Measurements from ENCODE around the gene PLOD1.

PLOD1 gene

GRCh38 chr1:11913291-11913690 lies 21.2 kb upstream of the PLOD1 start:
- no peak for TF ChIP-seq CTCF (IDR thresholded peaks at IDR 0.05; ENCODE audit: borderline replicate concordance, control extremely low read depth, extremely low read depth, insufficient read depth, missing control alignments)
- in situ Hi-C loops (cut with MboI; ENCODE audit: low sequenced_read_pairs, unreplicated experiment), result no loop called here
- no peak for DNase-seq (ENCODE audit: low spot score)

DNA sequence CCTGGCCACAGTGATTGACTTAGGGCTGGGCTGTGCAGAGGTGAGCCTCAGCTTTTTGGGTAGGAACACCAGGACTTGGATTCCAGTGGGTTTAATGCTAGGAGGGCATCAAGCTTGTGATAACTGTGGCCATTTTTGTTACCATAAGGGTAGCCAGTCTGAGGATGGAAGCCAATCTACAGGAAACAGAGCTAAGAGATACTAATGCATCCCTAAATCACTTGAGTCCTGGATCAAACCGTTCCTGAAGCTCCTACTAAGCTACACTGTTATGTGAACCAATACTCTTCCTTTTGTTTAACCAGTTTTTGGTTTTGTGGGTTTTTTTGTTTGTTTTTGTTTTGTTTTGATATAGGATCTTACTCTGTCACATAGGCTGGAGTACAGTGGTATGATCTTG lies 20.5 kb upstream of the PLOD1 start:
- no peak for TF ChIP-seq CTCF (IDR thresholded peaks at IDR 0.05; ENCODE audit: borderline replicate concordance, control extremely low read depth, extremely low read depth, insufficient read depth, missing control alignments)
- DNase-seq (ENCODE audit: low spot score), result no peak
- in situ Hi-C loops (cut with MboI; ENCODE audit: low sequenced_read_pairs, unreplicated experiment), result no loop called here

- in situ Hi-C loops (cut with MboI; ENCODE audit: low sequenced_read_pairs, unreplicated experiment), result no loop called here
- no peak for TF ChIP-seq CTCF (IDR thresholded peaks at IDR 0.05; ENCODE audit: borderline replicate concordance, control extremely low read depth, extremely low read depth, insufficient read depth, missing control alignments)
- no peak for DNase-seq (ENCODE audit: low spot score)
These were observed 15.6 kb upstream of the PLOD1 start for GRCh38 chr1:11918799-11919519.

DNA sequence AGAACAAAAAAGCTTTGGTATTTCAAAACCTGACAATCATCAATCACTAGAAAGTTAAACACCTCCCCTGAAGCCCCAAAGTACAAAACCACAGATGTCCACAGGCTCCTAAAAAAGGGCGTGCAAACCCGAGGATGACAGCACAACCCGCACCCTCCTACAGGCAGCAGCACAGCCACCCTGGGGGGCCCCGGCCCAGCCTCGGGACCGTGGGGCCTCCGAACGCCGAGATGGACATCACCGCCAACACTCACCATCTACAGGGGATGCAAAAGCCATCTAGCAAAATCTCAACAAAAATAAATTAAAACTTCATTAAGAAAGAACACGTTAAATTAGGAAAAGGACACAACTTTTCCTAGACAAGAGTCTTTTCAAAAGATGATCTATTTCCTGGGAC lies 14.9 kb upstream of the PLOD1 start:
- in situ Hi-C loops (cut with MboI; ENCODE audit: low sequenced_read_pairs, unreplicated experiment), result no loop called here
- TF ChIP-seq CTCF (IDR thresholded peaks at IDR 0.05; ENCODE audit: borderline replicate concordance, control extremely low read depth, extremely low read depth, insufficient read depth, missing control alignments), result no peak
- no peak for DNase-seq (ENCODE audit: low spot score)

DNA sequence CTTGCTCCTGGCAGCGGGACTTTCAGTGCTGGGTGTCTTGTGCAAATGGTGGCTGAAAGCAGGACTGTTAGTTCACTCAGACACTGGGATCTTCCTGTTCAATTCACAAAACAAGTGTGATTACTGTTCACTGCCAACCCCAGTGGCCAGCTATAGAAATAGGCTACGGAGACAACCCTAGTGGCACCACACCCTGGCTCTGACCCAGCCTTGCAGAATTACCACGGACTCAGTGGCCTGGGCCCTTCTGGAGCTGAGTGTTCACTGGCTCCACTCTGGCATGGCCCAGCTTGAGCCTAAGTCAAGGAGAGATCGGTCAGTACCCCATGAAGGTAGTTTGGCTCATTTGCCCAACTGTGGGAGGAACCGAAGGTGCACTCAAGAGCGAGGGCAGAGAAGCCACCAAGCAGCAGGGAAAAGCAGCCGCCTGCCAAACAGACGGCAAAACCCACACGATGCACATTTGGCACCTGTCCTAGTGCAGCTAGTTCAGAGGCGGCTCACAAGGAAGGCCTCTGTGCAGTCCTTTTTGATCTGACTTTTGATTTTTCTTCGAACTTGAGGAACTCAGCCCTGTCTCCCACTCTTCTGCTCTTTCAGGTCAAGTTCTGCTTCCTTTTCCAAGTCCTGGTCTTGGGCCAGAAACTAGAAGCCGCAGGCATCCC lies 14.1 kb upstream of the PLOD1 start:
- DNase-seq (ENCODE audit: low spot score), result no peak
- in situ Hi-C loops (cut with MboI; ENCODE audit: low sequenced_read_pairs, unreplicated experiment), result no loop called here
- TF ChIP-seq CTCF (IDR thresholded peaks at IDR 0.05; ENCODE audit: borderline replicate concordance, control extremely low read depth, extremely low read depth, insufficient read depth, missing control alignments), result no peak

DNA sequence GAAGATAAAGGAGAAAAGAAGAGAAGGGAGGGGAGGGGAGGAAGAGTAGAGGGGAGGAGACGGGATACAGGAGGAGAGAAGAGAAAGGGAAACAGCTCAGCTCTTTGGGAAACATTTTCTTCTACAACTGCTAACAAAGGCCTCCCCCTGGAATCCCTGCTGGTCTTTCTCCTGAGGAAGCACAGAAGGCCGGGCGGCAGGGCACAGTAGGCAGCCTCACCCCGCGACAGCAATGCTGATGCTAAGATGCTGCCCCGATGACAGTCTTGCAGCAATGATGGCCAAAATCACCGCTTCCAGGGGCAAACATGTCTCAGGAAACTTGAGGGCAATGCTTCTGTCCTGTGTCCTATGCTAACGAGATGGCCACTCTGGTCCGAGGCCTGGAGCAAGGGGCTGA lies 13.5 kb upstream of the PLOD1 start:
- in situ Hi-C loops (cut with MboI; ENCODE audit: low sequenced_read_pairs, unreplicated experiment), result no loop called here
- no peak for DNase-seq (ENCODE audit: low spot score)
- TF ChIP-seq CTCF (IDR thresholded peaks at IDR 0.05; ENCODE audit: borderline replicate concordance, control extremely low read depth, extremely low read depth, insufficient read depth, missing control alignments), result no peak
